GM19025 (cell line): ENCODE results near the gene GRID2IP.
"Not testable (repeated sequence)": the region's sequence is repeated elsewhere in the genome, so short reads cannot be mapped to it uniquely, and the experiment has no call there.

Experiments
- ATAC-seq: cut with Tn5 transposase; IDR thresholded peaks from one replicate; pipeline ENCODE4 v1.9.1; 2021; ENCODE audit warnings: mild to moderate bottlenecking, low read depth, moderate library complexity; ENCODE audit not compliant: unreplicated experiment

The GRID2IP gene

GRCh38 chr7:6551016-6551511, at the start of gene GRID2IP:
Gene GRID2IP, minus strand, starts transcription at chr7:6551461. Its CDS starts 25 bp downstream, at chr7:6551436.
- ATAC-seq: no peak

GRCh38 chr7:6600093-6600492, 48.8 kb upstream of the GRID2IP start:
- no peak for ATAC-seq

- no peak for ATAC-seq
Observed at GRCh38 chr7:6590645-6591110, 39.4 kb upstream of the GRID2IP start.

- peak; percentile 85 for ATAC-seq
Observed at GRCh38 chr7:6589829-6590644, 38.8 kb upstream of the GRID2IP start, which contains the start of gene INTS15. Gene INTS15, plus strand, starts transcription at chr7:6590021. Its CDS starts 263 bp downstream, at chr7:6590284.

- ATAC-seq: no peak
Observed at GRCh38 chr7:6589151-6589828, 38.0 kb upstream of the GRID2IP start.

- no peak for ATAC-seq
Observed at GRCh38 chr7:6588566-6588965, 37.3 kb upstream of the GRID2IP start.

GRCh38 chr7:6585746-6586432, 34.6 kb upstream of the GRID2IP start:
- not testable (repeated sequence) for ATAC-seq

- ATAC-seq: no peak
Observed at GRCh38 chr7:6579446-6579845, 28.2 kb upstream of the GRID2IP start.

- ATAC-seq: no peak
Observed at GRCh38 chr7:6578114-6579084, 27.1 kb upstream of the GRID2IP start.

GRCh38 chr7:6577369-6578113, 26.3 kb upstream of the GRID2IP start, which contains the start of gene ZDHHC4:
Gene ZDHHC4, plus strand, starts transcription at chr7:6577454. Its CDS starts 3,108 bp downstream, at chr7:6580562.
- ATAC-seq: peak; percentile 97

GRCh38 chr7:6576867-6577368, 25.7 kb upstream of the GRID2IP start:
- ATAC-seq: not testable (repeated sequence)

- no peak for ATAC-seq
Observed at GRCh38 chr7:6576024-6576866, 25.0 kb upstream of the GRID2IP start.

GRCh38 chr7:6575281-6576023, 24.2 kb upstream of the GRID2IP start:
- no peak for ATAC-seq

- ATAC-seq: no peak
Observed at GRCh38 chr7:6571160-6571779, 20.0 kb upstream of the GRID2IP start.

- no peak for ATAC-seq
Observed at GRCh38 chr7:6567886-6568285, 16.6 kb upstream of the GRID2IP start.

- ATAC-seq: no peak
Observed at GRCh38 chr7:6565655-6566054, 14.4 kb upstream of the GRID2IP start.
